ENCODE data around the gene HOXC10.

Gene HOXC10

GRCh38 chr12:53984901-53985691 is at the start of gene HOXC10:
Gene HOXC10 (plus strand): TSS chr12:53985146. CDS start chr12:53985260, 114 bp downstream.
- peak; percentile 82 for DNase-seq

DNA sequence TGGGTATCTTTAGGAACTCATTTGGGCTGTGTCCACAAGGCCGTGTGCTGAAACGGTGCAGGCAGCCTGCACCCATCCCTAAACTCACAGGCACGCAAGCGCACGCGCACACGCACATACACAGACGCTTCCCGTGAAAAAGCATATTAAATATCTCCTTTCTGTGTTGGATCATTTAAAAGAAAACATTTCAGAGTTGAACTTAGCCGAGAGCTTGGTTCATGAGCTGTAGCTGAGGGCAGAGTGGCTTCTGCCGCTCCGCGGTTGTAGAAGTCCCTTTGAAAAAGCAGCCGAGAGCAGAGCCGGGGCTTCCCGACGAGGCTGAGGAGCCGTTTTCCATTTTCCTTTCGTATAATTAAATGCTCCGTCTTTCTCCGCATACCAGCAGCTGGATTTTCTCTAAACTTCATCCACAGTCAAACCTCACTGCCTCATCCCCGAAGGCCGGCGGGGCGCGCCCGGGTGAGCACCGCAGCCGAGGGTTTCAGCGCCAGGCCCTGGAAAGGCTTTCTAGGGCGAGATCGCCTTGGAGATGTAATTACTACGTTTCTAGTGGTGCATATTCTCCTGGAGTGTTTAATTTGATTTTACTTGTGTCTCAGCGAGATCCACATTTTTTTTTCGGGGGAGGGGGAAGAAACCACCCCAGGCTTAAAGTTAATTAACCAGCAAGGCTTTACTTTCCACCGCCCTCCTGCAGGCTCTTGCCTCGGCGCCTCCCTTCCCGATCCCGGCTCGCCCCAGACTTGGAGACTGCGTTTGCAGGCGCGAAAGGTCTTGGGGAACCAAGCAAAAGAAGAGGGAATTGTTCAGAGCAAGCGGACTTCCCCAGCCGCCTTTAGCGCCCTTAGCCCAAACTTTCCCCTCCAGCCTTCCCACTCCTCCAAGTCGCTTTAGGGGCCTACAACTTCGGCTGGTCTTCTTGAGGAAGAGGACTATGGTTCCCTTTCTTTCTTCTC is 49.3 kb upstream of the HOXC10 start:
- DNase-seq, result no peak

DNA sequence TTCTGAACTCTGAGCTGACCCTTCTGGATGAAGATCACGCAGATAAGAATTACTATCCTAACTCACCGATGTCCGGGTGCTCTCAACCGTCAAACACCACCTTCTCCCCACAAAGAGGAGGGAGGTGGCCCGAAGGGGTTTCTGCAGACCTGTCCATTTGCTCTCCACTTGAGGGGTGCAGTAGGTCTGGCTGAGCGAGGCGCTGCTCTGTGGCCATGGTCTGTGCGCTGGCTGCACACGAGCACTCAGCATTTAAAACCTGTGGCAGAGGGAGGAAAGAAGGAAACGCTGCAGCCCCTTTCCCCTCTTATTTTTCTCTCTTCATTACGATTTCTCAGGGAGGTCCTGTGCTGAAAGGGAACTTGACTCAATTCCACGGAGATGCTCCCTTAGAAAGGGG is 47.8 kb upstream of the HOXC10 start:
- DNase-seq, result no peak

DNA sequence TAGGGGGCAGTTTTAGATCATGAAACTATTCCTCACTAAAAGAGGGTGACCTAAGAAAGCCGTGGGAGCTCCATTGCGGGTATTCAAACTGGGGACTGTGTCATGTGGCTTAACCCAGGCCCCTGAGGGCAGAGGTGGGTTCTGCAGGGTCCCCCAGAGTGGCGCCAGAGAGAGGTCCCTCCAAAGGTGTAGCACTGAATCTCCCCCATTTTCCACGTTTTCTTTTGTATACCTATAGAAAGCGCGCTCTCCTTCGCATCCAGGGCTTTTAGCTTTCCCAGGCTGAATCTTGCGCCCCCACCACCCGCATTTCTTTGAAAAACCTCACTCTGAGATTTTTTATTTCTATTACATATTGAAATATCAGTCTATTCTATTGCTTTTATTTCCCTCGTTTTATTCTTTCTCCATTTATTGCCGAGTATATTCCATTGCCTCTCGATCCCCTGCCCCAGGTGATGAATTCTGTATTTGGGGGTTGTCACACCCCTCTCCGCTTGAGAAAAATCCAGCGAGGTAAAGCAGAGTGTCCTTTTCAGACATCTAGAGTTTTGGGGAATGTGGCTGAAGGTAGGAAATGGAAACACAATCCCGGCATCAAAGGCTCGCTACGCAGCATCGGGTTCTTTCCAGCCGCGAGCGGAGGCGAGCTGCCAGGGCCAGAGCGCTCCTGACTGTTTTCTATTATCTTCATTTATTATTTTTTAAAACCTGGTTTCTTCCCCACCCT is 47.2 kb upstream of the HOXC10 start:
- DNase-seq, result no peak

GRCh38 chr12:53938326-53939140 is 46.4 kb upstream of the HOXC10 start, which contains the start of gene HOXC13:
Gene HOXC13 (plus strand): TSS chr12:53938831. CDS start chr12:53938907, 76 bp downstream.
- no peak for DNase-seq

DNA sequence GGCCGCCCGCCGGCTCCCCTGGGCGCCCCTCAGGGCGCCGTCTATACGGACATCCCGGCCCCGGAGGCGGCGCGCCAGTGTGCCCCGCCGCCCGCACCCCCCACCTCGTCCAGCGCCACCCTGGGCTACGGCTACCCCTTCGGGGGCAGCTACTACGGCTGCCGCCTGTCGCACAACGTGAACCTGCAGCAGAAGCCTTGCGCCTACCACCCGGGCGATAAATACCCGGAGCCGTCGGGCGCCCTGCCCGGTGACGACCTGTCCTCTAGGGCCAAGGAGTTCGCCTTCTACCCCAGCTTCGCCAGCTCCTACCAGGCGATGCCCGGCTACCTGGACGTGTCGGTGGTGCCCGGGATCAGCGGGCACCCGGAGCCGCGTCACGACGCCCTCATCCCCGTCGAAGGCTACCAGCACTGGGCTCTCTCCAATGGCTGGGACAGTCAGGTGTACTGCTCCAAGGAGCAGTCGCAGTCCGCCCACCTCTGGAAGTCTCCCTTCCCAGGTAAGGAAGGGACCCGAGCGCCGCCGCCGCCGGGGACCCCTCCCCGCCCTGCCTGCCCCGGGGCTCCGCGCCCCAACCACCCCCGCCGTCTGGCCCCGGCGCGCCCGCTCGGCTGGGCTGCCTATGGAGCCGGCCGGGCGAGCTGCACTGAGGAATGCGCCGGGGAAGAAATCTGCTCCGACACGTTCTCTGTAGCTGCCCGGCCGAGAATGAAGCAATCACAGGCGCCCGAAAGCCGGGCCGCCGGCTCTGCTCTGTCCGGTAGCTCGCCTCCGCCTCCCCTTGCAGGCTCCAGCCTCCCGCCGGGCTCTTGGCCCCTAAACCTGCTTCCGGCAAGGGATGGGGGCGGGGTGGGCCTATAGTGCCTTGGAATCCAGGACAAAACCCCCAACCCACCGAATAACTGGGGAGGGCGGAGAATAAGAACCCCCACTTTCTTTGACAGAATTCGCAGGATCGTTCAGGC is 45.5 kb upstream of the HOXC10 start:
- no peak for DNase-seq

- no peak for DNase-seq
Measured at GRCh38 chr12:53940443-53941014, 44.4 kb upstream of the HOXC10 start.

- DNase-seq, result no peak
Measured at GRCh38 chr12:53941187-53941586, 43.8 kb upstream of the HOXC10 start.

GRCh38 chr12:53941750-53942149 is 43.2 kb upstream of the HOXC10 start:
- no peak for DNase-seq

GRCh38 chr12:53942467-53942997 is 42.4 kb upstream of the HOXC10 start:
- DNase-seq, result no peak

DNA sequence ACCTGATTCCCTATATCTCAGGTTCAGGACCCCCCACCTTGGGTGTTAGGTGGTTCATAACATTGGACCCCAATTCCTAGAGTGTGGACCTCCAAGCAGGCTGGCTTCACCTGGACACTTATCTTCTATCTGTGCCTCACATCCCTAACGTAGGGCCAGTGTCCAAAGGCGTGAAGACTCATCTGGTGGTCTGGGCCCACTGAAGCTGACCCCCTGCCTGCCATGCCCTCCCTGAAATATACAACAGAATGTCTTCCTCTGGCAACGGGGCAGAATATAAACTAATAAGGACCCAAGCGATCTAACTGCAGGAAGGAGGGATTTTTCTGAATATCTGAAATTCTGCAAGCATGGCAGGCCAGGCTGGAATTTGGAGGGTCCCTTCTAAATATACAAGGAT is 40.7 kb upstream of the HOXC10 start:
- DNase-seq, result no peak

- no peak for DNase-seq
Measured at GRCh38 chr12:53944907-53945847, 39.8 kb upstream of the HOXC10 start.

DNA sequence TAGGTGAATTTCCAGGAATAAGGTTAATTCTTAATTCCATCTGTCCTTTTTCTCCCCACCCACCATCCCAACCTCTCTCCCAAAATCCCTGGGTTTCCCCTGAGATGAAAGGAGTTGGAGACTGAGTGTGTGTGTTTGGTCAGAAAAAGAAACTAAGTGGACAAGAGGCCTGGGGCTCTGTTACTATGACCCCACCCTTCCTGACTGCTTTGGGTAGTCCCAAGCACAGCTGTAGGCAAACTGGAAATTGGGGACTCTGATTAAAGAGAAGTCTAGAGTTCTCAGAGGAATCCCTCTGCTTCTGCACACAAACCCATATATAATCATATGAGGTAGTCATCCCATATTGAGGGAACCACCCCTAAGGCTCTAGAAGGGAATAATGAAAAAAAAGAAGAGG is 37.2 kb upstream of the HOXC10 start:
- DNase-seq, result no peak

DNA sequence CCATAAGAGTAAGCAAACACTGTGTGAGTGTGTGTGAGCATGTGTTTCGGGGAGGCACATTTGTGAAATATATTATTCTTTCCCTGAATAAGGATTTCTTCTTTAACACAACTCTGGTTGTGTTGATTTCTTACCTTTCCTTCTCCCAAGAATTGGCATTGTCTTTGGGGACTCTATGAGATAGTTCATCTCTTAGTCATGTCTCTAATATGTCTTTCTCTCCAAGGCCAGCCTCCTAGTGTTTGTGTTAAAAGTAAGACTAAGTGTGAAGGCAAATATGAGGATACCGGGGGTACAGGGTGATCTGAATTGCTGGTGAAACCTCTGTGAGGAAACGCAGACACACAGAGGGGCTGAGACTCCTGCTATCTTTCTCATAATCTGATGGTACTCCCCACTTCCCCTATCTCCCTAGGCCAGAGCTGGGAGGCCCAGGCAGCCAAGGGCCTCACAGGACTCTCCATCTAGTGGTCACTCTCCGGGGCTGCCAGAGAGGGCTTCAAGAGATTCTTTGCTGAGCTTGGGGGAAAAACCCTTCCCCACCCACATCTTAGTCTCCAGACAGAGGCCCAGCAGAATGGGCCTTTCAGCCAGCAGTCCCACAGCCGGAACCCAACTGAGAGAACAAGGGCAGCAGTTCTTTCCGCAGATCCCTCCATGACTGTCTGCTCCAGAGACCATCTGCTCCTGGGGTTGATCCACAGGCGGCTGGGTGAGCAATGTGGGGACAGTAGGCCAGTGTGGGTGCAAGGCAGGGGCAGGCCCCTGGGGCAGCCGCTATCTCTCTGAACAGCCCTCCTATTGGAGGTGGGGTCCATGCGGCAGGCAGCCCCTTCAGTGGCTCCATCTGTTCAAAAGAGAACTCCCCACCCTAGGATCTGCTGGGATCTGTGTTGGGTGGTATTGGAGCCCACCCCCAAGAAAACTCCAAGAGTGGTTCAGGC is 36.0 kb upstream of the HOXC10 start:
- DNase-seq, result no peak

- no peak for DNase-seq
Measured at GRCh38 chr12:53949631-53950436, 35.1 kb upstream of the HOXC10 start.

DNA sequence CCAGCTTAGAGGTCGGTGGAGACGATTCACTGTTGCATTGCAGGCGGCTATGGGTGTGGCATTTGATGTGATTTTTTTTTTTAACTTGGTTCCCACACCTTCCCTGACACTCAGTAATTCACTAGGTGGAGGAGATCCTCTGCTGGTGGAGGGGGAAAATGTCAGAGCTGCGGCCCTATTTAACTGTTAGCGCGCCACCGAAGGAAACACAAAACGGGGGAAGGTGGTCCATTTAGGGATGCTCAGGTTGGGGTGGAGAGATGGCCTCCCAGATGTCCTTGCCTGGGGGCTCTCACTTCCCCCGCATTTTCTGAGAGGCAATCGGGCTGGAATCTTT is 34.5 kb upstream of the HOXC10 start:
- no peak for DNase-seq
